Transverse colon (tissue), 3 donors: Measurements from ENCODE around the gene CDH13.

Experiments used
- EP300 ChIP-seq: sonication (generic); formaldehyde crosslinking; IDR thresholded peaks from one replicate; pipeline ENCODE4 v1.6.1; 2017; ENCODE audit warnings: antibody characterized with exemption, low read depth
- POLR2A ChIP-seq: fragments of 450-650 bp; IDR thresholded peaks from one replicate; pipeline ENCODE4 v1.6.1; 2016; ENCODE audit warnings: antibody characterized with exemption, mild to moderate bottlenecking, moderate library complexity
- TF ChIP-seq, protein P1 (sequence below), 5 experiments: fragments of 200-600 bp in 3 of 5; fragments of 450-650 bp in 2 of 5; sonication (generic) in 3 of 5; IDR thresholded peaks; 1 replicate in 2 of 5; 2 replicates in 3 of 5; pipeline ENCODE4 v1.5.1; 2016 to 2017; ENCODE audit warnings: antibody characterized with exemption in 5 of 5, inconsistent platforms in 3 of 5, mild to moderate bottlenecking in 2 of 5, moderate library complexity in 1 of 5

DNA sequence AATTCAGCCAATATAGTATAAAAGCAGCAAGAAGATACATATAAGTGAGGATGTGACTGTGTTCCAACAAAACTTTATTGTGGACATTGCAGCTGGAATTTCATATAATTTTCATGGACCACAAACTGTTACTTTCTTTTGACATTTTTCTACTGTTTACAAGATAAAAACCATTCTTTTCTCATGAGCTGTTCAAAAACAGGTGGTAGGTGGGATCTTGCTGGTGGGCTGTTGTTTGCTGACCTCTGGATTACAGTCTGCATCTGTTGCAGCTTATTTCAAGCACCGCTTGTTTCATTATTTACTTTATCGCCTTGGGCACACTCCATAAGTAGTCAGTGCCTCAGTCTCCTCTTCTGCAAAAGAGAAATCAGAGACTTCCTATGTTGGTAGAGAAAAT, 99.5 kb downstream of the CDH13 start:
- TF ChIP-seq, protein P1, sequence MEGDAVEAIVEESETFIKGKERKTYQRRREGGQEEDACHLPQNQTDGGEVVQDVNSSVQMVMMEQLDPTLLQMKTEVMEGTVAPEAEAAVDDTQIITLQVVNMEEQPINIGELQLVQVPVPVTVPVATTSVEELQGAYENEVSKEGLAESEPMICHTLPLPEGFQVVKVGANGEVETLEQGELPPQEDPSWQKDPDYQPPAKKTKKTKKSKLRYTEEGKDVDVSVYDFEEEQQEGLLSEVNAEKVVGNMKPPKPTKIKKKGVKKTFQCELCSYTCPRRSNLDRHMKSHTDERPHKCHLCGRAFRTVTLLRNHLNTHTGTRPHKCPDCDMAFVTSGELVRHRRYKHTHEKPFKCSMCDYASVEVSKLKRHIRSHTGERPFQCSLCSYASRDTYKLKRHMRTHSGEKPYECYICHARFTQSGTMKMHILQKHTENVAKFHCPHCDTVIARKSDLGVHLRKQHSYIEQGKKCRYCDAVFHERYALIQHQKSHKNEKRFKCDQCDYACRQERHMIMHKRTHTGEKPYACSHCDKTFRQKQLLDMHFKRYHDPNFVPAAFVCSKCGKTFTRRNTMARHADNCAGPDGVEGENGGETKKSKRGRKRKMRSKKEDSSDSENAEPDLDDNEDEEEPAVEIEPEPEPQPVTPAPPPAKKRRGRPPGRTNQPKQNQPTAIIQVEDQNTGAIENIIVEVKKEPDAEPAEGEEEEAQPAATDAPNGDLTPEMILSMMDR (IDR thresholded peaks at IDR 0.05): no peak
- no peak for TF ChIP-seq POLR2A
- TF ChIP-seq EP300: no peak
